HUES64 (cell line): ENCODE results near the gene C5AR2.
"Not testable (repeated sequence)": the region's sequence is repeated elsewhere in the genome, so short reads cannot be mapped to it uniquely, and the experiment has no call there.

ENCODE experiments used
- H3K27ac ChIP-seq: 2 replicates; pipeline ENCODE4 v1.7.0; 2013; ENCODE audit warnings: low read depth, low read length, inconsistent platforms
- H3K27me3 ChIP-seq: 2 replicates; pipeline ENCODE4 v1.6.1; 2013; ENCODE audit warnings: mild to moderate bottlenecking, low read length; ENCODE audit not compliant: insufficient read depth
- H3K36me3 ChIP-seq: 2 replicates; pipeline ENCODE4 v1.6.1; 2013; ENCODE audit warnings: mild to moderate bottlenecking, low read length; ENCODE audit not compliant: insufficient read depth
- H3K4me1 ChIP-seq: 2 replicates; pipeline ENCODE4 v1.6.1; 2013; ENCODE audit warnings: mild to moderate bottlenecking, low read length, moderate library complexity; ENCODE audit not compliant: insufficient read depth
- H3K4me3 ChIP-seq: 2 replicates; pipeline ENCODE4 v1.5.1; 2013; ENCODE audit warnings: mild to moderate bottlenecking, low read length, moderate library complexity
- H3K9ac ChIP-seq: 2 replicates; pipeline ENCODE4 v1.6.1; 2013; ENCODE audit warnings: mild to moderate bottlenecking, low read depth, low read length
- H3K9me3 ChIP-seq: 2 replicates; pipeline ENCODE4 v1.6.1; 2013; ENCODE audit warnings: low read depth, low read length; ENCODE audit not compliant: insufficient read depth
- WGBS: fragments of 150-250, 120-280 bp; methylation state at CpG from one replicate; pipeline ENCODE4 v1.1.7; 2013; ENCODE audit warnings: missing lambda C conversion rate; 5-methylcytosine and 5-hydroxymethylcytosine counted together

Gene C5AR2

GRCh38 chr19:47365455-47365854 is 33.5 kb downstream of the C5AR2 start:
- peaks cover 79% of the 10 kb centered on the region for H3K36me3 ChIP-seq

DNA sequence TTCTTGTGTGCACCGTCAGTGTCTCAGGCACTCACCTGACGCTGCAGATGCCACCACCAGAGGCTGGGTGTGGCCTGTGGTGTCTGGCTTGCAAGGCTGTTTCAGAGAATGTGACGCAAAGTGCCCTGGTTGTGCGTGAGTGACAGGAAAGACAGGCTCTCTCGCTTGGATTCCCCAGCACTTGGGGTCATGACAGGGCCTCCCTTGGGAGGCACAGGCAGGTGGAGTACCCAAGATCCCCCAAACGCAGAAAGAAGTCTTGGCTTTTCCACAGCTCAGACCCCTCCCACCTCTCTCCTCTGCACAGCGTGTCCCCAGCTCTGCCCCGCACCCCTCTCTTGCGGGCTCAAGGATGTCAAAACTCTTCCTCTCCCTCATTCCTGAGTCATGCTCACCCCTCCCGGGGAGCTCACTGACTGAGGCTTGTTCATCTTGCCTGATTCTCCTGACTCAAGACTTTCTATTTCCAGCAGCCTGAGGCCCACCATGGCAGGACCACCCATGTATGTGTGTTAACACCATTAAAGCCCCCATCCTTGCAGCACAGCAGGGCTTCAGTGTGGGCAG is 38.2 kb downstream of the C5AR2 start:
- WGBS, result 94% methylated on average over 10 of the region's 10 CpGs
- no peaks in the 10 kb centered on the region for H3K9me3 ChIP-seq
- no peaks in the 10 kb centered on the region for H3K4me1 ChIP-seq
- H3K27ac ChIP-seq, result no peak overlapping the region
- no peaks in the 10 kb centered on the region for H3K27me3 ChIP-seq
- H3K9ac ChIP-seq, result no peak overlapping the region
- H3K36me3 ChIP-seq, result peaks cover 71% of the 10 kb centered on the region
- H3K4me3 ChIP-seq, result no peak overlapping the region

More at GRCh38 chr19:47365455-47365854, 33.5 kb downstream of the C5AR2 start:
- H3K27me3 ChIP-seq, H3K27ac ChIP-seq, H3K9me3 ChIP-seq, H3K4me3 ChIP-seq, H3K4me1 ChIP-seq, H3K9ac ChIP-seq: not testable (repeated sequence)
- WGBS, result 95% methylated on average over 6 of the region's 10 CpGs

DNA sequence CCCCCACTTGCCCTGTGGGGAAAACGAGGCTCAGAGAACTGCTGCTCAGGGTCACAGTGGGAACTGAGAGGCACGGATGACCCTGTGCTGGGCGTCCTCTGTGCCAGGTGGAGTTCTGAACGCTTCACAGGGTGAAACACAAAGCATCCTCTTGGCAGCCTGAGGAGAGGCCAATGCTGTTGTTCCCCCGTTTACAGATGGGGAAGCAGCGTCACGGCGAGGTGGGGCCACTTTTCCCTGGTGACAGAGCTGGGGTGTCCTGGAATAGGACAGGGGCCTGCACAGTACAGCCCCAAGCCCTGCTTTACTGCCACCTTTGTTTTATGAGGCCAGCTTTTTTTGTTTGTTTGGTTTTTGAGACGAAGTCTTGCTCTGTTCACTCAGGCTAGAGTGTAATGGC is 39.3 kb downstream of the C5AR2 start:
- no peak overlapping the region for H3K27ac ChIP-seq
- peaks cover 75% of the 10 kb centered on the region for H3K36me3 ChIP-seq
- no peaks in the 10 kb centered on the region for H3K4me1 ChIP-seq
- no peak overlapping the region for H3K9ac ChIP-seq
- H3K9me3 ChIP-seq, result no peaks in the 10 kb centered on the region
- 94% methylated on average over 9 of the region's 9 CpGs for WGBS
- no peaks in the 10 kb centered on the region for H3K27me3 ChIP-seq
- no peak overlapping the region for H3K4me3 ChIP-seq

- Histone ChIP-seq H3K4me1 (no peaks in the 10 kb centered on the region), H3K27me3 (no peaks in the 10 kb centered on the region), H3K36me3 (peaks cover 82% of the 10 kb centered on the region)
These were observed 40.6 kb downstream of the C5AR2 start for GRCh38 chr19:47372603-47373002.

GRCh38 chr19:47373246-47374240 is 41.6 kb downstream of the C5AR2 start:
- WGBS, result 94% methylated on average over 33 of the region's 33 CpGs
- H3K4me3 ChIP-seq, result no peak overlapping the region
- H3K27me3 ChIP-seq, result no peaks in the 10 kb centered on the region
- no peaks in the 10 kb centered on the region for H3K4me1 ChIP-seq
- H3K9me3 ChIP-seq, result no peaks in the 10 kb centered on the region
- H3K9ac ChIP-seq, result no peak overlapping the region
- H3K27ac ChIP-seq, result no peak overlapping the region
- H3K36me3 ChIP-seq, result peaks cover 91% of the 10 kb centered on the region

More at GRCh38 chr19:47372603-47373002, 40.6 kb downstream of the C5AR2 start:
- Histone ChIP-seq H3K27ac (no peak overlapping the region), H3K4me3 (no peak overlapping the region), H3K9ac (no peak overlapping the region), H3K9me3 (no peaks in the 10 kb centered on the region)
- WGBS, result 95% methylated on average over 22 of the region's 22 CpGs

GRCh38 chr19:47374876-47375693 is 43.1 kb downstream of the C5AR2 start:
- no peaks in the 10 kb centered on the region for H3K27me3 ChIP-seq
- H3K9ac ChIP-seq, result no peak overlapping the region
- H3K4me1 ChIP-seq, result no peaks in the 10 kb centered on the region
- no peaks in the 10 kb centered on the region for H3K9me3 ChIP-seq
- H3K4me3 ChIP-seq, result no peak overlapping the region
- 96% methylated on average over 30 of the region's 30 CpGs for WGBS
- peaks cover 89% of the 10 kb centered on the region for H3K36me3 ChIP-seq
- no peak overlapping the region for H3K27ac ChIP-seq

DNA sequence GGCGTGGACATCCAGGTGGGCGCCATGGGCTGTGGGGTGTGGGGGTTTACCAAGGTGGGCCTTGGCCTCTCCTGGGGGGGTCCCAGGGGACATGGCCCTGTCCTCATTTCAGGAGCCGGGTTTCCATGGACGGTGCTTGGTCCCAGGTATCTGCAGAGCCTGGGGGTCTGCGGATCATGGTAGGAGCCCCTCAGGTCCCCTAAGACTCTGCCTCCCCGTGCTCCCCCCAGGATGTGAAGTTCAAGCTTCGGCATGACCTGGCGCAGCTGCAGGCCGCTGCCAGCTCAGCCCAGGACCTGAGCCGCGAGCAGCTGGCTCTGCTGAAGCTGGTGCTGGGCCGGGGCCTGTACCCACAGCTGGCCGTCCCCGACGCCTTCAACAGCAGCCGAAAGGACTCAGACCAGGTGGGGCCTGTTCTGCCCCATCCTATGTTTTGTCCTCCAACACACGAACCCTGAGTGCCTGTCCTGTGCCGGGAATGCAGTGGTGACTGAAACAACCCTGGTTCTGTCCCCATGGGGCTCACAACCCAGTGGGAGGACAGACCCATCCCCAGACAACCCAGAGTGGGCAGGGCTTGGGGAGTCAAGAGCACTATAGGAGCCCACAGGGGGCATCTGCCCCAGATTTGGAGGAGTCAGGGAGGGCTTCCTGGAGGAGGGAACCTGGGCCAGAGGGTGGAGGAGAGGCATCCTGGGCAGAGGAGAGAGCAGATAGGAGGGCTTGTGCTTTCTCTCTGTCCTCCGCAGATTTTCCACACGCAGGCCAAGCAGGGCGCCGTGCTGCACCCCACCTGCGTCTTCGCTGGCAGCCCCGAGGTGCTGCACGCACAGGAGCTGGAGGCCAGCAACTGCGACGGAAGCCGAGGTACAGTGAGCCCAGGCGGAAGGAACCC is 44.0 kb downstream of the C5AR2 start:
- H3K27me3 ChIP-seq, result no peaks in the 10 kb centered on the region
- no peak overlapping the region for H3K27ac ChIP-seq
- H3K9me3 ChIP-seq, result no peaks in the 10 kb centered on the region
- no peaks in the 10 kb centered on the region for H3K4me1 ChIP-seq
- no peak overlapping the region for H3K9ac ChIP-seq
- peaks cover 93% of the 10 kb centered on the region for H3K36me3 ChIP-seq
- H3K4me3 ChIP-seq, result no peak overlapping the region
- WGBS, result 95% methylated on average over 30 of the region's 30 CpGs

DNA sequence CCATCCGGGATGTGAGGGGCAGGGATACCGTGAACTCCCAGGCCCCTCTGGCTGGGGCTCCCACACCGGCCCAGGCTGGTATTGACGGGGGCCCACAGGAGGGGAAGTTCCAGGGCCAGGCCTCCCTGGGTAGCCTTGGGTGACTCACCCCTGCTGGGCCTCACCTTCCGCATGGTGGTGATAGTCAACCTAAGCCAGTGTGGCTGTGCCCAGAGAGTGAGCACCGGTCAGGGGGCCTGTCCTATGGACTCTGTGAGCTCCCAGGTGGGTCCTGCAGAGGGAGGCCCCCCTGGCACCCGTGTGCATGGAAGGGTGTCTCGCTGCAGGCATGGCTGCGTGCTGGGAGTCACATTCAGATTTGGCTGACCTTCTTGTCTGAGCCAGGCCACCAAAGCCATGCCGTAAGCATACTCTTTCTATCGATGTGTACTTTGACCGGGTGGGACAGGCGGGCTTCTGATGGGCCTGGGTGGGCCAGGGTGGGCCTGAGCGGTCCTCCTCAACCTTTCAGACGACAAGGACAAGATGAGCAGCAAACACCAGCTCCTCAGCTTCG is 44.7 kb downstream of the C5AR2 start:
- Histone ChIP-seq H3K27me3 (no peaks in the 10 kb centered on the region), H3K9me3 (no peaks in the 10 kb centered on the region), H3K27ac (no peak overlapping the region), H3K36me3 (peaks cover 95% of the 10 kb centered on the region), H3K4me3 (no peak overlapping the region), H3K9ac (no peak overlapping the region), H3K4me1 (no peaks in the 10 kb centered on the region)
- WGBS, result 92% methylated on average over 16 of the region's 16 CpGs

DNA sequence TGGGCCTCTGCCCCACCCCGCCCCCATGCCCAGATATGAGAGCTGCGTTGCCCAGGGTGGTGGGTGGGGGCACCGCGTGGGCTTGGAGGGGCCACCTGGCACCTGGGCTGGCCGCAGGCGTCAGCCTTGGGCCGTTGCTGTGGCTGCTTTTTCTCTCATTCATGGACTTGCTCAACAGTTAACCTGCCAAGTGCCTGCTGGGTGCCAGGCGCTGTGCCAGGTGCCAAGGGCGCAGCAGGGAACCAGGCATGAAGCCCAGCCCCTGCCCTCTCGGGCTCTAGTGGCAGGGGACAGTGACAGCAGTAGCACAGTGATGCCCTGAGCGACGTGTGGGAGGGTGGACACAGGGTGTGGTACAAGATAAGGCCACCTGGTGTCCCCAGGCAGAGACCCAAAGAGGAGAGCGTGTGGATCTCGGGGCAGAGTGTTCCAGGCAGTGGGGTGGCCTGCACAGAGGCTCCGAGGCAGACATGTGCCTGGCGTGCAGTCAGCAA is 45.3 kb downstream of the C5AR2 start:
- Histone ChIP-seq H3K9me3 (no peaks in the 10 kb centered on the region), H3K27ac (no peak overlapping the region), H3K4me3 (no peak overlapping the region), H3K4me1 (no peaks in the 10 kb centered on the region), H3K9ac (no peak overlapping the region), H3K27me3 (no peaks in the 10 kb centered on the region), H3K36me3 (peaks cover 95% of the 10 kb centered on the region)
- WGBS, result 96% methylated on average over 16 of the region's 16 CpGs

- Histone ChIP-seq H3K4me1 (no peaks in the 10 kb centered on the region), H3K4me3 (no peak overlapping the region), H3K27ac (no peak overlapping the region), H3K9ac (no peak overlapping the region), H3K27me3 (no peaks in the 10 kb centered on the region), H3K36me3 (peaks cover 92% of the 10 kb centered on the region), H3K9me3 (no peaks in the 10 kb centered on the region)
- WGBS, result 88% methylated on average over 12 of the region's 12 CpGs
These were observed 45.8 kb downstream of the C5AR2 start for GRCh38 chr19:47377801-47378200.
